LoVo (cell line): ENCODE data around the gene DIRAS1.

Experiments
- DNase-seq: peaks from one replicate; pipeline ENCODE4 v3.0.0-alpha.2; 2016; ENCODE audit warnings: low spot score

Gene DIRAS1, protein sequence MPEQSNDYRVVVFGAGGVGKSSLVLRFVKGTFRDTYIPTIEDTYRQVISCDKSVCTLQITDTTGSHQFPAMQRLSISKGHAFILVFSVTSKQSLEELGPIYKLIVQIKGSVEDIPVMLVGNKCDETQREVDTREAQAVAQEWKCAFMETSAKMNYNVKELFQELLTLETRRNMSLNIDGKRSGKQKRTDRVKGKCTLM

DNA sequence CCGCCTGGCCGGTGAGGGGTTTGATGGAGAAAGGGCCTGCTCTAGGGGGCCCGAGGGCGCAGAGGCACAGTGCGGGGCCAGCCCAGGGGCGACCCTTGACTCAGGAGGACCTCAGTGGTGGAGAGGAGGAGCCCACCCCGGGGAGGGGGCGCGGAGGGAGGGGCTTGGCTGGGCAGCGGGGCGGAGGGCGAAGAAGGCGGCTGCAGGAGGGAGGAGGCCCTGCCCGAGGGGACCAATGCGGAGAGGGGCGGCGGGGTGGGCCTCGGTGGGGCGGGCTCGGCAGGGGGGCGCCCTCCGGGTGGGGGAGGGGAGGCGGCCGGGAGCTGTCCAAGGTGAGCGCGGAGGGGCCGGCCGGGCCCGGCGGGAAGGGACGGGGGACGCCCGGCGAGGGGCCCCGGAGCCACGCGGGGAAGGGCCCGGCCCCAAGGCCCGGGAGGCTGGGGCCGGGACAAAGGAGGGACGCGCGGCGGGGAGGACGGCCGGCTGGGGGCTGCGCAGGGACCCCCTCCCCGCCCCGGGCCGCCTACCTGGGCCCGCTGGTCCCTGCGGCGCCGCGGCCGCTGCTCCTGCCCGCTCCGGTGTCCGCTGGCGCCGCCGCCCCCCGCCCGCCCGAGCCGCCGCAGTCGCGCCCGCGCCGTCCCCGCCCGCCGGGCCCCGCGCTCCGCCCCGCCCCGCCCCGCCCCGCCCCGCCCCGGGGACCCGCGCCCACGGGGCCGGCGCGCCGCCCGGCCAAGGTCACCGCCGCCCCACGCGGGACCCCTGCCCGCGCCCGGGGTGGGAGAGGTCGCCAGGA is at the start of gene DIRAS1:
Gene DIRAS1 (minus strand): TSS at position 596 of the 793 bp plus-strand sequence. CDS start 3,566 bp downstream, outside the sequence.
- DNase-seq = no peak

DNA sequence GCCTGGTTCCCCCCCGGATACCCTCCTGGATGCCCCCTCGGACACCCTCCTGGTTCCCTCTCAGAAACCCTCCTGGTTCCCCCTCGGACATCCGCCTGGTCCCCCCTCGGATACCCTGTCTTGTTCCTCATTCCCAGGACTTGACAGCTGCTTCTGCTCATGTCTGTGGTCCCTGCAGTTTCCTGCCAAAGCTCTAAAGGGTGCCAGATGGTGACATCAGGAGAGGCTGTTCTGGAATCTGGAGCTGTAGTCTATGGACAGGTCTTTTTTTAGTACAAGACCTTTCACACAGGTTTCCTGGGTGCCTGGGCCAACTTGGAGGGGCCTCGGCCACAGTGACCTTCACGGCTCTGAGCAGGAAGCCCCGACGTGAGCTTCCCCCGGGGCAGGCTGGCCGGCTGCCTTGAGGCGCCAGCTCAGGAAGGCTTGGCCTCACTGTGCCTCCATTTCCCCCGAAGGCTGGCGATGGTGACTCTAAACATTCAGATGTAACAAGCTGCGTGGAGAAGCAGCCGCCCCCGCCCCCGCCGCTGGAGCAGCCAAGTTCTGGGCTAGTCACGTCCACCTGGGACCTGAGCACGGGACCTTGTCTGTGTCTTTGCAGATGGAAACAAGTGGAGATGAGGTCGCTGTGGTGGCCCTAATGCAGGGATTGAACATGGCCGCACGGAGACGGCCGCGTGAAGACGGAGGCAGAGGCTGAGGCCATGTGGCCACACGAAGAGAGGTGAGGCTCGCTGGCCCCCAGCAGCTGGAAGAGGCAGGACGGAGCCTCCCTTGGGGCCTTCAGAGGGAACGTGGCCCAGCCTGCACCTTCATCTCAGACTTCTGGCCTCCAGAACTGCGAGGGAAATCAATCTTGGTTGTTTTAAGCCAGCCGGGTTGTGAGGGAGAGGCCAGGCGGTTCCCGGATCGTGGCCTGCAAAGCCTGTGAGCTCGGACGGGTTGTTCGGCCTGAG is 49.2 kb upstream of the DIRAS1 start:
- no peak for DNase-seq

DNA sequence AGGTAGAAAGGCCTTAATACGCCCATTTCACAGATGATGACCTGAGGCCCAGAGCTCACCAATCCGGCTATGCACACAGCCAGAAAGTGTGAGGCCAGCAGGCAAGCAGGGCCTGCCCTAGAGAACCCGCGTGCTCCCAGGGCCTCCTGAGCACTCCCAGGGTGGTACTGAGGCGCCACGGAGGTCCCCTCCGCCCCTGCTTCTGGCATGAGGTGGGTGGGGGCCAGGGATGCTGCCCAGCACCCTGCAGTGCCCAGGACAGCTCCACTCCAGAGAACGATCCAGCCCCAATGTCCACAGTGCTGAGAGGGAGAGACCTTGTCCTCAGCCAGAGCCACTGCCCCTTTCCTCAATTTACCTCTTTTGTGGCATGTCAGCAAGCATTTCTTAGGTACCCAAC is 48.0 kb upstream of the DIRAS1 start:
- DNase-seq = no peak

DNA sequence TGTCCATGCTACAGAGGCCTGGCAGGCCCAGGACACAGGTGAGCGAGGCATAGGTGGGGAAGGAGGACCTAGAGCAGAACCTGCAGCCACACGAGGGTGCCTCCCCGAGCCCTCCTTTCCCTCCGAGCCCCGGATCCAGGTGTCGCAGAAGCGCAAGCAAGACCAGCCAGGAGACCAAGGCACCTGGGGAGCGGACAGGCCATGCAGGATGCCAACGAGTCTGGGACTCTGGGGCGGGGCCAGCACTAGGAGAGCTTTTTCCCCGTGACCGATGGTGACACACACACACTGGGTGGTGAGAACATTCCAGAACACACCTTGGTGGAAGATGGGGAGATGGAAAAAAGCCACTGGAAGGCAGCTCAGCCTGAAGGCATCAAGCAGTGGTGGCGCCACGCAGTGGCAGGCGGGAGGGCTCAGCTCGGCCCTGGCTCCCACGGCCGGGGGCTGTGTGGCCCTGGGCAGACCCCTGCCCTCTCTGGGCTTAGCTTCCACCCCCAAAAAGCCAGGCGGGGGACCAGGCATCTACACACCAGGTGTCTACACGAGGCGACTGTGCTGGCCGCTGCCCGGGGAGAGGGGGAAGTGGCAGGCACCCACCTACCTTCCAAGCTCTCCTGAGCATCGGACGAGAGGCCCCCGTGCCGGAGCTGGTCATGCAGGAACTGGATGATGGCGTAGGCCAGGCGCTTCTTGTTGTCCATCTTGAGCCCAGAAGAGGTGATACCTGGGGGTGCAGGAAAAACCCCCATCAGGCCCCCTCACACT is 47.4 kb upstream of the DIRAS1 start:
- DNase-seq = no peak

DNA sequence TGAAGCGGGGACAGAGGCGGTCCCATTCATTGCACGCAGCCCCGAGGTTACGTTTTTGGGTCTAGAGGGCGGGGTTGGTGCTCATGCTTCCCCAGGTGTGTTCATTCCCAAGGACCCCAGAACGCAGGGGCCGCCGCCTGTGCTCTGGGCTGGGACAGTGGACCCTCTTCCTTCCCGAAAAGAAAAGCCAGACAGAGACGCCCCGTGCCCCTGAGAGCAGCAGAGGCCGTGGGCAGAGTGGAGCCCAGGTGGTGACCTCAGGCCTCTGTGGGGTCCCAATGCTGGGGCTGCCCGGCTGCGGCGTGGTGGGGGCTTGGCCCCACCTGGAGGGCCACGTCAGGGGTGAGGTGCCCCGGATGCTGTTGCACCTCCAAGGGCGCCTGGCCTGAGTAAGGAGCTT is 46.5 kb upstream of the DIRAS1 start:
- no peak for DNase-seq

DNA sequence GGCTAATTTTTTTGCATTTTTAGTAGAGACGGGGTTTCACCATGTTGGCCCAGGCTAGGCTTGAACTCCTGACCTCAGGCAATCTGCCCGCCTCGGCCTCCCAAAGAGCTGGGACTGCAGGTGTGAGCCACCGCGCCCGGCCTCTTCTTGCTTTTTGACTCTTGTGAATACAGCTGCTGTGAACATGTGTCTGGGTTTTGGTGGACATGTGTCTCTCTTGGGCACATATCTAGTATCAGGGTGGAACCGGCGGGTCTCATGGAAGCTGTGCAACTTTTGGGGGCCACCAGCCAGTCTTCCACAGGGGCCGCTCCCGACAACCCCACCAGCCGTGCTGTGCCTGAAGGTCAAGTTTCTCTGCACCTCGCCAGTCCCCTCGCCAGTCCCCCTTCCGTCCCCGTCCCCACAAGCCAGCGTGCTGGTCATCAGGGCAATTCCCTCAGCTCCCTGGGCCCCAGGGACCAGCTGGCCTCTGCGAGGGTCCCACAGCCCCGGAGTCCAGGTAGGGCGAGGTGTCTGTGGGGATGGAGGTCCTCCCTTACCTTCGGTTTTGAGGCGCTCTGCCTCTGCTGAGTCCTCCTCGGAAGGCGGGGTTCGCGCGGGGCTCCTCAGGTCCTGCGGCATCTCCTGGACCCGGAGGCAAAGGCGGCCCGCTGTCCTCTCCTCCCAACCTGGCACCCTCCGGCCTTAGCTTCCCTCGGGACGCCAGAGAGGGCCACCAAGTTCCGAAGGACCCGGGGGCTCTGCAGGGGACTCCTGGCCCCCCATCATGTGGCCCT is 45.6 kb upstream of the DIRAS1 start:
- DNase-seq = no peak

DNA sequence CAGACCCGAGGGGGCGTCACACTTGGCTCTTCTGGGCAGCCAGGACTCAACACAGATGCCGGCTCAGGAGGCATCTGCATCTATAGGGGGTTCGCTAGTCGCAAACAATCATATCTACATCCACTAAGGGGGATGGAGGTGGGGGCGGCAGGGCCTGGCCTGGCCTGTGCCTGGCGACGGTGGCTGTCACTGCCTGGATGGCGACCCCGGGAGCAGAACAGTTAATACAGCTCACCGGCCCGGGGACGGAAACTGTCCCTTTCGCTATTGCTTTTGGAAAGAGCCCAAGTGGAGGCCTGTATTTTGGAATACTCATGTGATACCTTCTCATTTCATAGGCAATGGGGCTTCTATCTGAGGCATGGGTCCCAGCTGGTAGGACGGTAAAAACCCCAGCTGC is 44.2 kb upstream of the DIRAS1 start:
- no peak for DNase-seq

DNA sequence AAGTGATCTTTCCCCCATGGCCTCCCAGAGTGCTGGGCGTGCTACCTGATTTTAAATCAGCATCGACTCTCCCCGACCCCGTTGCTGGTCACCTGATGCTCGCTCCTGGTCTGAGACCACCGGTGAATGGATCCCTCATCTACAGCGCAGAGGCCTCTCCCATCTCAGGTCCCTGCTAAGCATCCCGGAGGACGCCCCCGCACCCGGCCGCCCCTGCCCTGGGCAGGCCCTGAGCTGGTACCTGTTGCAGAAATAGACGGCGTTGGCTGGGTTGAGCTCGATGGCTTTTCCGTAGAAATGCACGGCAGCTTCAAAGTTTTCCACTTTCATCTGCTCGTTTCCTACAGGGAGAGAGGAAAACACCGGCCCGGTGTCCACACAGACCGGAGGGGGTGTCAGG is 43.8 kb upstream of the DIRAS1 start:
- no peak for DNase-seq

DNA sequence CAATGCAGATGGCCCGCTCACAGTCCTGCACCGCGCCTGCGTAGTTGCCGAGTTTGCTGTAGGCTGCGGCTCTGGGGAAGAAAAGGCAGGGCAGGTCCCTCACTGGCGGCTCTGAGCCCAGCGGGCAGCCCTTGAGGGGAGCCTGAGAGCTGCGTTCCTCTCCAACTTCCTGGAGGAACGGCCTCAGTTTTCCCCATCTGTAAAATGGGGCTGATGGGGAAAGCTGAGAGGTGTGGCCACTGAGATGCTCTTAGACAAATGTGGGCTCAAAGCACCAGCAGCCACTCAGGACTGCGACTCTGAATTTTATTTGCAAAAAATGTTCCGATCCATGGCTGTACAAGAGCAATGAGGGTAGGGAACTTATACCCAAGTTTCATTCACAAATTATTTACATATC is 42.5 kb upstream of the DIRAS1 start:
- DNase-seq = no peak

DNA sequence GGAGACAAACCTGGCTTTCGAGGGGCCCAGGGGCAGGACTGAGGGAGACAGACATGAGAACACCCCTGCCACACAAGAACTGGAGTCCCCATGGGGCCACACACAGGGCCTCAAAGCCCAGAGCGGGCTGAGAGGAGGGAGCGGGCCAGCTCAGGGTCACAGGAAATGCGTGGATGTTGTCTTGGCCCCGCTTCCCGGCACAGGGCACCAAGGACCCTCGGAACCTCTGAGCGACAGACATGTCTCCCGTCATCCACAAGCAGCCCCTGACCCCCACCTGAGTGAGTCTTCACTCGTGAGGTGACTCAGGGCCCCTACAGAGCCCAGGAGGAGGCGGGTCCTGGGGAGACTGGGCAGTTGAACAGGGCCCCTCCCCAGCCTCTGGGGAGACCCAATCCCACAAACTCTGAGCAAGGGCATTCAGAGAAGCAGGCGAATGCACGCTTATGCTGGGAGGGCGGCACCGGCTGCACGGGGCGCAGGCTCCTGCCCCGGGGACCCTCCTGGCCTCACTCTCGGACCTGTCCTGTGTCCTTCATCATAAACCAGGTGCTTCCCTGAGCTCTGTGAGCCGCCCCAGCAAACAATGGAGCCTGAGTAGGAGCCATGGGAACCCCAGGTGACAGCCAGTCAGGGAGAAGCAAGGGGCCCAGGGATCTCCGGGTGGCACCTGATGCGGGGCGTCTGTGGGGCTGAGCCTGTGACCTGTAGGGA is 41.8 kb upstream of the DIRAS1 start:
- DNase-seq = no peak

DNA sequence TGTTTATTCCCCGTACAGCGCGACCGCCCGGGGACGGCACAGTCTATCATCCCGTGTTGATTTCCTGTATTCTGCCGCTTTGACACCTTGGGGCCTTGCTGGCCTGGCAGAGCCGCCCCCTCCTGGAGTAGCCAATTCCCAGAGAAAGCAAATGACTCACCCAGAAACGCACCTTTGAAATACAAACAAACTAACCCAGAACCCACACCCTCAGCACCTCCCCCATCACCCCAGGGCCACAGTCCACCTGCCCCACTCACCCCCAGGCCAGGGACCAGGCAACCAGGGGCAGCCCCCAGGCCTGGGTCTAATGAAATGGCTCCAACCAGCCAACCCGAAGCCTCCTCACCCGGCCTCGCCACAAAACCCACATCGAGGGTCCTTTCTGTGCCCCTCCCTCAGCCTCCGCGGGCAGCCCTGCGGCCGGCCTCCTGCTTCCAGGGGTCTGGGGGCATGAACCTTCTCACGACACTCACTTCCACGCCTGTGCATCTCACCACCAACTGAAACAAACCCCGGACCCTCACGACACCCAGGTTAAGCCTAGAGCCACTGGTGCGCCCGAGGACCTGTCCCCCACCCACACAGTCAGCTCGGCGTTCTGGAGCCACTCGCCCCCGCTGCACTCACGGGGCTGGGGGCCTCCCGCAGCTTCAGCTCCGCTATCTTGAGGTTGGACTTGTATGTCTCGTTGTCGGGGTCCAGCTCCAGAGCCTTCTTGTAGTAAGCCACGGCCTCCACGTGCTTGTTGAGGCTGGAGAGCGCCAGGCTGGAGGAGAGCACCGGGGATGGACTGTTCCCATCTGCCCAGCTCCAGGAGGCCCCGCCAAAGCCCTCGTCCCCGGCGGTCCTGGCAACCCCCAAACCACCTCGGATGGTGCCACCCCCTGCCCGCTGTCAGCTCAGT is 41.0 kb upstream of the DIRAS1 start:
- no peak for DNase-seq

DNA sequence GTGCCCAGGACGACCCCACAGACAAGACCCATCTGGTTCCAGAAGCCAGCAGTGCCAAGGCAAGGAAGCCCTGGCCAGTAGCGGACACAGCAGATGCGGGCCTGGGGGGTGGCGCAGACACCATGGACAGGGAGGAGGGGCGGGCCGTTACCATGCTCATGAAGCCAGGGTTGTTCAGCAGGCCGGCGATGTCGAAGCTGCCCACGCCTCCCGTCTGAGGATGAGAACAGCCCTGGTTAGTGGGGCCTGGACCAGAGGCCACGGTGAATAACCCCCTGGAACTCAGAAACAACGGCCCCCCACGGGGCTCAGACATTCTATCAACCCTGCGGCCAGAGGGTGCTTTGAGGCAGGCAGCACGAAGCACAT is 40.1 kb upstream of the DIRAS1 start:
- no peak for DNase-seq

DNA sequence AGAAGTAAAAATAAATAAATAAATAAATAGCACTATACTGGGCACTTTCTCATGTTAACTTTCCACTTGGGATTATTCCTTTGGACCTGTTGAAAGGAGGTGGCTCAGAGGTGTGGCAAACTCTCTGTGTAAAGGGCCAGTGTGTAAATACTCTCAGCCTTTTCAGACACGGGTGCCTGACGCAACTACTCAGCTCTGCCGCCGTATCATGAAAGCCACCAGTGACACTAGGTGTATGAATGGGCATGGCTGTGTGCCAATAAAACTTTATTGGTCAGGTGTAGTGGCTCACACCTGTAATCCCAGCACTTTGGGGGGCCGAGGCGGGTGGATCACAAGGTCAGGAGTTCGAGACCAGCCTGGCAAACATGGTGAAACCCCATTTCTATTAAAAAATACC is 38.8 kb upstream of the DIRAS1 start:
- DNase-seq = no peak

DNA sequence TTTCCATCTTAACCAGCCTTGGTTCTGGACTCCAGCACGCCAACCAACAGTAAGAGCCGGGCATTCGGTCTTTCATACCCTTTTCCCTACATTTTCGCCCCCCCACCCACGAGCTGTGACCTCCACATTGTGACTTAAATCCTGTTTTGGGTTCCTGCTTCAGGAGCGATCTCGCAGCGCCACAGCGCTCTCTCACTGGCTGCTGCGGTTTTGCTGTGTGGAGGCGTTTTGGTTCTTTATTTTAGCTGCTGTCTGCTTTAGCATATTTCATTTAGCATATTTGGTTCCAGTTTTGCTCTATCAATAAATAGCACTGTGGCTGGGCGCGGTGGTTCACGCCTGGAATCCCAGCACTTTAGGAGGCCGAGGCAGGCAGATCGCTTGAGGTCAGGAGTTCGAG is 38.2 kb upstream of the DIRAS1 start:
- DNase-seq = no peak

DNA sequence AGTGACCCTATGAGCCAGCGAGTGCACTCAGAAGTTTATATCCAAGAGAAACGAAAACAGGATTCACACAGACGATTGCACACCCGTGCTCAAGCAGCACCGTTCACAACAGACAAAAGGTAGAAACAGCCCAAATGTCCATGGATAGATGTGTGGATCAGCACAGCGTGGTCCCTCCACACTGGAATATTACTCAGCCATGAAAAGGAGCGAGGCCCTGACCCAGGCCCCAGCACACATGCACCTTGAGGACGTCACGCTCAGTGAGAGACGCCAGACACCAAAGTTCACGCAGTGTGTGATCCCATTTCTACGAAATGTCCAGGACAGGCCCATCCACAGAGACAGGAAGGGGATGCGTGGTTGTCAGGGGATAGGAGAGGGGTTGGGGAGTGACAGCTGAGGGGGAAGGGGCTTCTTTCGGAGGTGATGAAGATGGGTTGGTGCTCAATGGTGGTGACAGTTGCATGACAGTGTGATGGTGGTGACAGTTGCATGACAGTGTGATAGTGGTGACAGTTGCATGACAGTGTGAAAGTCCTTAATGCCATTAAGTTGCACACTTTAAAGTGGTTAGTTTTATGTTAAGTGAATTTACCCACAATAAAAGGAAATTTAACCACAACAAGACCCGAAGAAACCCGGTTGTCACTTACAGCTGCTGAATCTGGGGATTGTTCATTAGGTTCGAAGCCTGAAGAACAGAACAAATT is 37.6 kb upstream of the DIRAS1 start:
- DNase-seq = no peak

DNA sequence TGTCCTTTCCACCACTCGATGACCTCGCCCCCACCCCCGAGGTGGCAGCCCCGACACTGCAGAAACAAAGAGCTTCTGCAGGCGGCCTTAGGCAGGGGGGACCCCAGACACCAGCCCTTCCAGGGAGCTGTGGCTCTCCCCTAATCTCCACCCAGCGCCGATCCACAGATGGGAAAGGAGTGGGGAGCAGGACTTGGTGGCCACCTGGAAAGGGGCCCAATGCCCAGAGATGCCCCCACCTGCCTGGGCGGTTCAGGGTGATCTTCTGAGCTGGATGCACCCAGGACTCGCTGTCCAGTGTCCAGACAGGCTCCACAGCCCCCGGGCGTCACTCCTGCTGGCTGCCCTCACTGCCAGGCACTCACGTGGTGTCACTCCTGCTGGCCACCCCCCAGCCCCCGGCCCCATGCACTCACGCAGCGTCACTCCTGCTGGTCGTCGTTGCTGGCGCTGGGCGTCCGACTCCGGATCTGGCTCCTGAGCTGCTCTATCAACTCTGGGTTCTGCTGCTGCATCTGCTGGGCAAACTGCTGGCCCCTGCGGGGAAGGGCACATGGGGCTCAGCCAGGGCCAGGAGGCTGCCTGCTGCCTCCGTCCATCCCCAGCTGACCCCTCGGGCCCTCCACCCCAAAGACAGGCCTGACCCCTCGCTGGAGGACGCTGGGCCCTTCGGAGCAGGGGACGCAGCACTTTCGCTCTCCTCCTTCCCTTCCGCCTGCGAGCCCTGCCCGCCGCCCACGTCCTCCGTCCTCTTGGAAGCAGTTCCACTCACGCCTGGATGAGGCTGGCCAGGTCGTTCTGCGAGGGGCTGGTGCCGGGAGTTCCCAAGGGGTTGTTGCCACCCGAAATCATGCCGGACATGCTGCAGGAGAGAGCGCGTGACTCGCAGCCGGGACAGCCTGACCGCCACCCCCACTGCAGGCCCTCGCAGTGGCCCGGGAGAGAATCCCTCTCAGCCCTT is 36.0 kb upstream of the DIRAS1 start:
- no peak for DNase-seq

DNA sequence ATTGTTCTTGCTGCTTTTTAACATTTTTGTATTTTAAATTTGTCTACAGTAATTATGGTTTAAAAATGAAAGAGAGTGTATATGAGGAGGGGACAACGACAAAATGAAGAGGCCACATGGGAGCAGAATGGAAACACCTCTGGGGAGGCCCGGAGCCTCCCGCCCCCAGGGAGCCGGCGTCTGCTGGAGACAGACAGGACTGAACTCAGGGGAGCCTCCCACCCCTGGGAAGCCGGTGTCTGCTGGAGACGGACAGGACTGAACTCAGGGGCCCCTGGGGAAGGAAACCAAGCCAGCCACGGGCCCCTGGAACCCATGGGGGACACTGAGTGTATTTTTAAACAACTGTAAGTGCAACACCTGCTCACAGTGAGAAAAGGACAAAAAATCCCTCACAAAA is 35.3 kb upstream of the DIRAS1 start:
- no peak for DNase-seq

DNA sequence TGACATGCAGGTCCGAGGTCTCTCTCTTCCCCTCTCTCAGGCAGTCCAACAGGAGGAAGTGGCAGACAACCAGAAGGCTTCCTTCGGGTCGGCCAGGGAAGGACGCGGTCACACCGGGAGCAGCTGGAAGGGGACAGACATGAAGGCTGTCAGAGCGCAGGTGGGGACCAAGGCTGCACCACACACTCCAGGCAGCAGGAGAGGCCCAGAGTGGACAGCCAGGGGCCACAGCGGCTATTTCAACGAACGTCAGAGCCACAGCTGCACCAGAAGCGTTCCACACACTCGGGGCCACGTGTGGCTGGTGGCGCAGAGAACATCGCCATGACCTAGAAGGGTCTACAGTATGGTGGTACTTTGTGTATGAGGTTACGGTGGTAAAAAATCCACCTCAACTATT is 34.6 kb upstream of the DIRAS1 start:
- no peak for DNase-seq
